K562 (cell line): ENCODE data around the gene ANAPC16. TPM values are rescaled to one million over a fixed set of nuclear protein-coding genes. Genes with fewer than 3 reads are reported as not detected.

ENCODE experiments used
- ATF7 ChIP-seq: fragments of 450-650 bp; IDR thresholded peaks from 2 replicates; pipeline ENCODE4 v1.7.1; 2014; ENCODE audit warnings: mild to moderate bottlenecking, moderate library complexity
- BDP1 ChIP-seq: IDR thresholded peaks from 3 replicates; pipeline ENCODE4 v1.6.1; 2011; ENCODE audit not compliant: insufficient read length, insufficient read depth
- CBX1 ChIP-seq: sonication (generic); IDR thresholded peaks from 2 replicates; pipeline ENCODE4 v1.6.1; 2016; ENCODE audit warnings: antibody characterized with exemption, low read depth, mild to moderate bottlenecking
- KDM1A ChIP-seq, 2 experiments: fragments of 450-650 bp; IDR thresholded peaks; 2 replicates each; pipeline ENCODE4 v1.6.1; 2016; ENCODE audit warnings: mild to moderate bottlenecking in 2 of 2
- MECOM ChIP-seq: fragments of 250-450 bp; sonication (Bioruptor Pico); IDR thresholded peaks from 2 replicates; pipeline ENCODE4 v1.8.0; 2022; ENCODE audit warnings: inconsistent platforms
- NR2F6 ChIP-seq: fragments of 450-650 bp; formaldehyde crosslinking; IDR thresholded peaks from 2 replicates; pipeline ENCODE4 v1.4.0; 2020; ENCODE audit warnings: mild to moderate bottlenecking
- POLR2AphosphoS5 ChIP-seq: IDR thresholded peaks from 2 replicates; pipeline ENCODE4 v1.6.1; 2011; ENCODE audit warnings: mild to moderate bottlenecking, low read depth, low read length, moderate library complexity; ENCODE audit not compliant: control insufficient read depth, insufficient read depth
- POLR2G ChIP-seq: fragments of 200-400 bp; formaldehyde crosslinking; IDR thresholded peaks from 2 replicates; pipeline ENCODE4 v1.6.1; 2017; ENCODE audit warnings: low read depth, mild to moderate bottlenecking, antibody characterized with exemption, low read length, moderate library complexity
- RBBP5 ChIP-seq: fragments of 200-600 bp; sonication (generic); IDR thresholded peaks from 2 replicates; pipeline ENCODE4 v1.6.1; 2012; ENCODE audit warnings: borderline replicate concordance, mild to moderate bottlenecking, low read length, control low read depth, inconsistent platforms; ENCODE audit not compliant: insufficient read depth, poor library complexity, severe bottlenecking
- RUNX1 ChIP-seq: sonication (generic); IDR thresholded peaks from 2 replicates; pipeline ENCODE4 v1.6.1; 2016; ENCODE audit warnings: antibody characterized with exemption, low read depth
- SNIP1 ChIP-seq: fragments of 450-650 bp; IDR thresholded peaks from 2 replicates; pipeline ENCODE4 v1.7.1; 2017; ENCODE audit warnings: low read depth, mild to moderate bottlenecking
- STAG1 ChIP-seq: sonication (generic); formaldehyde crosslinking; IDR thresholded peaks from 2 replicates; pipeline ENCODE4 v1.5.0; 2020; ENCODE audit warnings: missing genetic modification reagents, borderline replicate concordance
- ZNF232 ChIP-seq: sonication (generic); formaldehyde crosslinking; IDR thresholded peaks from 2 replicates; pipeline ENCODE4 v1.8.0; 2022; ENCODE audit warnings: mild to moderate bottlenecking, missing genetic modification reagents
- ZNF584 ChIP-seq: fragments of 200-800 bp; sonication (Bioruptor generic); IDR thresholded peaks from 2 replicates; pipeline ENCODE4 v1.6.1; 2016; ENCODE audit warnings: low read depth, mild to moderate bottlenecking, missing genetic modification characterization, missing compliant biosample characterization
- ZSCAN32 ChIP-seq: fragments of 450-650 bp; formaldehyde crosslinking; IDR thresholded peaks from 2 replicates; pipeline ENCODE4 v1.4.0; 2020; ENCODE audit warnings: mild to moderate bottlenecking, moderate library complexity
- polyA plus RNA-seq, 8 experiments: library from polyadenylated mRNA; depleted of rRNA in 4 of 8; stranded (reverse) in 5 of 8; unstranded in 3 of 8; fragments of >200 nt; fragmentation: Nextera tagmentation in 2 of 8; fragmentation: Illumina TruSeq in 1 of 8; extraction: Ambion mirVana in 2 of 8; extraction: Trizol in 1 of 8; gene quantifications; 2 replicates each; pipeline versions ENCODE4 v1.2.1 to v1.2.3, GENCODE V29; 2011 to 2014; ENCODE audit warnings: inconsistent platforms in 1 of 8, missing spikeins in 1 of 8
- total RNA-seq, 7 experiments: library from RNA; depleted of rRNA in 6 of 7; stranded (reverse); fragments of >200 nt in 6 of 7; fragmentation: Illumina TruSeq in 2 of 7; extraction: Trizol in 2 of 7; gene quantifications; 2 replicates each; pipeline versions ENCODE4 v1.2.1 to v1.2.3, GENCODE V29; 2011 to 2021; ENCODE audit warnings: low replicate concordance in 1 of 7
- TF ChIP-seq, protein P1 (sequence below): fragments of 450-650 bp; conservative IDR thresholded peaks from 2 replicates; pipeline ENCODE4 v1.6.1; 2016; ENCODE audit warnings: missing genetic modification characterization, low read depth, mild to moderate bottlenecking, missing compliant biosample characterization, moderate library complexity
- TF ChIP-seq, protein P2 (sequence below): sonication (generic); formaldehyde crosslinking; IDR thresholded peaks from 2 replicates; pipeline ENCODE4 v1.8.0; 2023; ENCODE audit warnings: mild to moderate bottlenecking, missing genetic modification reagents
- TF ChIP-seq, protein P3 (sequence below): fragments of 250-450 bp; sonication (Bioruptor Pico); IDR thresholded peaks from 2 replicates; pipeline ENCODE4 v1.8.0; 2021; ENCODE audit warnings: mild to moderate bottlenecking, moderate library complexity
- TF ChIP-seq, protein P4 (sequence below): sonication (generic); formaldehyde crosslinking; IDR thresholded peaks from 2 replicates; pipeline ENCODE4 v1.8.1; 2023; ENCODE audit warnings: mild to moderate bottlenecking, missing genetic modification reagents

The ANAPC16 gene
- total and polyA plus RNA-seq, 9 of the 15 experiments (the other 6 are each of a cell fraction or from before 2014, with no cell fraction given) = 42.6 to 208 (median 108) TPM

DNA sequence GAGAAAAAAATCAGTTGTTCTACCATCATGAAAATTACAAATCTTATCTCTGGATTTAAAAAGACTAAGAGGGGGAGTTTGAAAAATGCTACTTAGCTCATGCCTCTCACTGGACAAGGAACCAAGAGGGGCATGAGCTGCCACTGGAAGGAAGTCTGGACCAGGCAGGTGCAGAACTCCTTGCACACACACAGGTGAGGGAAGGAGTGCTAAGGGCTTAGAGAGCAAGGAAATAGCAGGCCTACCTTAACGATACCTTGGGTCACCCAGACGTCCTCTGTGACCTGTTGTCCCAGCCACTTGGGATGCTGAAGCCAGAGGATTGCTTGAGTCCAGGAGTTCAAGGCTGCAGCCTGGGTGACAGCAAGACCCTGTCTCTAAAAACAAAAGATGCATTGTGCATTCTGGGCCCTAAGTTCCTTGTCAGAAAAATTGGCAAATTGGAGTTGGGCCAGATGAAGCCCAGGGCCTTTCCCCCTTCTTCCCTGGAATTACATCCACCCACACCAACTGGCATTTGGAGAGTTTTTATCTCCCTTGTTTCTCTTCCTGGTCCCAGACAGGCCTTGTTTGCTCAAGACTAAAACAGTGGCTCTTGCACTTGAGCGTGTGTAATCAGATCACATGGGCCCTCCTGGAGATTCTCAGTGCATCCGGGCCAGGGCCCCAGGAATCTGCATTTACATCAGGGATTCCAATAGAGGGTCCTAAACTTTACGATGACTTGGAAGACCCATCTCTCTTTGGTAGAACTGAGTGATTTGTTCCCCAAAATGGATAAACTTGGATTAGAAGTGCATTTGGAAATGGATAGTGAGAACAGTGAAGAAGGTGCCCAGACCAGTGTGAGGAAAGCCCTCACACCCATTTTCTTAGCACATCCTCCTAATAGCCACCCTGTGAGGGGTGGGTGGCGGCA, 60.9 kb downstream of the ANAPC16 start (continued):
- TF ChIP-seq BDP1 = no peak
- TF ChIP-seq MECOM (CRISPR knock-in tag) = peak; percentile 65
- no peak for TF ChIP-seq SNIP1
- TF ChIP-seq CBX1 = 0 out of 2 replicates have a peak, but pooled peaks have one; percentile 26
- TF ChIP-seq, protein P1, sequence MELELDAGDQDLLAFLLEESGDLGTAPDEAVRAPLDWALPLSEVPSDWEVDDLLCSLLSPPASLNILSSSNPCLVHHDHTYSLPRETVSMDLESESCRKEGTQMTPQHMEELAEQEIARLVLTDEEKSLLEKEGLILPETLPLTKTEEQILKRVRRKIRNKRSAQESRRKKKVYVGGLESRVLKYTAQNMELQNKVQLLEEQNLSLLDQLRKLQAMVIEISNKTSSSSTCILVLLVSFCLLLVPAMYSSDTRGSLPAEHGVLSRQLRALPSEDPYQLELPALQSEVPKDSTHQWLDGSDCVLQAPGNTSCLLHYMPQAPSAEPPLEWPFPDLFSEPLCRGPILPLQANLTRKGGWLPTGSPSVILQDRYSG (tag) = 0 out of 2 replicates have a peak, but pooled peaks have one; percentile 32
- TF ChIP-seq ZNF232 (CRISPR knock-in tag) = no peak
- TF ChIP-seq KDM1A (IDR thresholded peaks at IDR 0.05) = no peak
- TF ChIP-seq ZNF584 (CRISPR knock-in tag) = no peak
- TF ChIP-seq POLR2AphosphoS5 = peak; percentile 40; the same call in 1 of the 2 replicates
- TF ChIP-seq, protein P2, sequence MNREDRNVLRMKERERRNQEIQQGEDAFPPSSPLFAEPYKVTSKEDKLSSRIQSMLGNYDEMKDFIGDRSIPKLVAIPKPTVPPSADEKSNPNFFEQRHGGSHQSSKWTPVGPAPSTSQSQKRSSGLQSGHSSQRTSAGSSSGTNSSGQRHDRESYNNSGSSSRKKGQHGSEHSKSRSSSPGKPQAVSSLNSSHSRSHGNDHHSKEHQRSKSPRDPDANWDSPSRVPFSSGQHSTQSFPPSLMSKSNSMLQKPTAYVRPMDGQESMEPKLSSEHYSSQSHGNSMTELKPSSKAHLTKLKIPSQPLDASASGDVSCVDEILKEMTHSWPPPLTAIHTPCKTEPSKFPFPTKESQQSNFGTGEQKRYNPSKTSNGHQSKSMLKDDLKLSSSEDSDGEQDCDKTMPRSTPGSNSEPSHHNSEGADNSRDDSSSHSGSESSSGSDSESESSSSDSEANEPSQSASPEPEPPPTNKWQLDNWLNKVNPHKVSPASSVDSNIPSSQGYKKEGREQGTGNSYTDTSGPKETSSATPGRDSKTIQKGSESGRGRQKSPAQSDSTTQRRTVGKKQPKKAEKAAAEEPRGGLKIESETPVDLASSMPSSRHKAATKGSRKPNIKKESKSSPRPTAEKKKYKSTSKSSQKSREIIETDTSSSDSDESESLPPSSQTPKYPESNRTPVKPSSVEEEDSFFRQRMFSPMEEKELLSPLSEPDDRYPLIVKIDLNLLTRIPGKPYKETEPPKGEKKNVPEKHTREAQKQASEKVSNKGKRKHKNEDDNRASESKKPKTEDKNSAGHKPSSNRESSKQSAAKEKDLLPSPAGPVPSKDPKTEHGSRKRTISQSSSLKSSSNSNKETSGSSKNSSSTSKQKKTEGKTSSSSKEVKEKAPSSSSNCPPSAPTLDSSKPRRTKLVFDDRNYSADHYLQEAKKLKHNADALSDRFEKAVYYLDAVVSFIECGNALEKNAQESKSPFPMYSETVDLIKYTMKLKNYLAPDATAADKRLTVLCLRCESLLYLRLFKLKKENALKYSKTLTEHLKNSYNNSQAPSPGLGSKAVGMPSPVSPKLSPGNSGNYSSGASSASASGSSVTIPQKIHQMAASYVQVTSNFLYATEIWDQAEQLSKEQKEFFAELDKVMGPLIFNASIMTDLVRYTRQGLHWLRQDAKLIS = no peak; the same call in 1 of the 2 replicates
- peak; percentile 25 for TF ChIP-seq RBBP5
- no peak for TF ChIP-seq ATF7
- peak; percentile 96 for TF ChIP-seq NR2F6
- peak; percentile 82 for TF ChIP-seq RUNX1
- TF ChIP-seq STAG1 (CRISPR knock-in tag) = no peak
- peak; percentile 24 for TF ChIP-seq POLR2G
- TF ChIP-seq, protein P3, sequence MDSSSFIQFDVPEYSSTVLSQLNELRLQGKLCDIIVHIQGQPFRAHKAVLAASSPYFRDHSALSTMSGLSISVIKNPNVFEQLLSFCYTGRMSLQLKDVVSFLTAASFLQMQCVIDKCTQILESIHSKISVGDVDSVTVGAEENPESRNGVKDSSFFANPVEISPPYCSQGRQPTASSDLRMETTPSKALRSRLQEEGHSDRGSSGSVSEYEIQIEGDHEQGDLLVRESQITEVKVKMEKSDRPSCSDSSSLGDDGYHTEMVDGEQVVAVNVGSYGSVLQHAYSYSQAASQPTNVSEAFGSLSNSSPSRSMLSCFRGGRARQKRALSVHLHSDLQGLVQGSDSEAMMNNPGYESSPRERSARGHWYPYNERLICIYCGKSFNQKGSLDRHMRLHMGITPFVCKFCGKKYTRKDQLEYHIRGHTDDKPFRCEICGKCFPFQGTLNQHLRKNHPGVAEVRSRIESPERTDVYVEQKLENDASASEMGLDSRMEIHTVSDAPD (CRISPR knock-in tag) = no peak; the same call in 1 of the 2 replicates
- TF ChIP-seq, protein P4, sequence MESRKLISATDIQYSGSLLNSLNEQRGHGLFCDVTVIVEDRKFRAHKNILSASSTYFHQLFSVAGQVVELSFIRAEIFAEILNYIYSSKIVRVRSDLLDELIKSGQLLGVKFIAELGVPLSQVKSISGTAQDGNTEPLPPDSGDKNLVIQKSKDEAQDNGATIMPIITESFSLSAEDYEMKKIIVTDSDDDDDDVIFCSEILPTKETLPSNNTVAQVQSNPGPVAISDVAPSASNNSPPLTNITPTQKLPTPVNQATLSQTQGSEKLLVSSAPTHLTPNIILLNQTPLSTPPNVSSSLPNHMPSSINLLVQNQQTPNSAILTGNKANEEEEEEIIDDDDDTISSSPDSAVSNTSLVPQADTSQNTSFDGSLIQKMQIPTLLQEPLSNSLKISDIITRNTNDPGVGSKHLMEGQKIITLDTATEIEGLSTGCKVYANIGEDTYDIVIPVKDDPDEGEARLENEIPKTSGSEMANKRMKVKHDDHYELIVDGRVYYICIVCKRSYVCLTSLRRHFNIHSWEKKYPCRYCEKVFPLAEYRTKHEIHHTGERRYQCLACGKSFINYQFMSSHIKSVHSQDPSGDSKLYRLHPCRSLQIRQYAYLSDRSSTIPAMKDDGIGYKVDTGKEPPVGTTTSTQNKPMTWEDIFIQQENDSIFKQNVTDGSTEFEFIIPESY = peak; percentile 84
- peak; percentile 81 for TF ChIP-seq ZSCAN32 (CRISPR knock-in tag)
